GM10266 (cell line): Measurements from ENCODE around the gene RNF166.
A peak's percentile ranks its signal among the peaks of the same experiment; 100 is the strongest.

ENCODE experiments used
- DNase-seq: peaks from one replicate; pipeline ENCODE4 v3.0.0; 2012; ENCODE audit errors: extremely low spot score
- CTCF ChIP-seq: IDR thresholded peaks from 2 replicates; pipeline ENCODE4 v1.5.1; 2012; ENCODE audit warnings: mild to moderate bottlenecking, low read depth; ENCODE audit not compliant: control insufficient read depth, insufficient read depth; ENCODE audit errors: missing control alignments

RNF166 gene

GRCh38 chr16:88743693-88744576 is 37.7 kb upstream of the RNF166 start:
- TF ChIP-seq CTCF, result peak; percentile 66
- peak; percentile 85 for DNase-seq

GRCh38 chr16:88742896-88743605 is 36.8 kb upstream of the RNF166 start:
- TF ChIP-seq CTCF, result no peak

GRCh38 chr16:88741368-88741767 is 35.2 kb upstream of the RNF166 start:
- no peak for TF ChIP-seq CTCF
- no peak for DNase-seq

More at GRCh38 chr16:88742896-88743605, 36.8 kb upstream of the RNF166 start:
- DNase-seq, result no peak

GRCh38 chr16:88740727-88741055 is 34.5 kb upstream of the RNF166 start:
- TF ChIP-seq CTCF, result no peak
- no peak for DNase-seq

- no peak for TF ChIP-seq CTCF
- DNase-seq, result no peak
These were observed 33.9 kb upstream of the RNF166 start for GRCh38 chr16:88739977-88740726.

GRCh38 chr16:88739139-88739976 is 33.1 kb upstream of the RNF166 start:
- DNase-seq, result no peak
- no peak for TF ChIP-seq CTCF
